Body of pancreas (tissue), 4 donors: ENCODE data around the gene PEX6. TPM values are rescaled to one million over a fixed set of nuclear protein-coding genes. Genes with fewer than 3 reads are reported as not detected.
A peak's percentile ranks its signal among the peaks of the same experiment; 100 is the strongest.

ENCODE experiments used
- ATAC-seq: fragments of 150-250 bp; one replicate; pipeline ENCODE4 v1.9.1; 2016
- DNase-seq, 4 donors: peaks; one replicate each; pipeline ENCODE4 v3.0.0-alpha.2; 2019
- H3K27ac ChIP-seq, 4 donors: fragments of 200-600 bp; sonication (generic); 1 replicate in 3 of 4; 2 replicates in 1 of 4; pipeline versions ENCODE4 v1.5.1 to v1.6.1; 2016 to 2019; ENCODE audit warnings: mild to moderate bottlenecking in 1 of 4, mixed read lengths in 1 of 4, moderate library complexity in 1 of 4
- H3K27me3 ChIP-seq, 2 donors: fragments of 200-600 bp; sonication (generic); one replicate each; pipeline ENCODE4 v1.6.0; 2016; ENCODE audit warnings: mild to moderate bottlenecking in 1 of 2
- H3K36me3 ChIP-seq, 2 donors: fragments of 200-600 bp; sonication (generic); replicated peaks in 1 of 2; 2 replicates each; pipeline ENCODE4 v1.5.1; 2016; ENCODE audit warnings: low read depth in 2 of 2; ENCODE audit not compliant: insufficient read depth in 1 of 2
- H3K4me1 ChIP-seq: fragments of 200-600 bp; sonication (generic); one replicate; pipeline ENCODE4 v1.6.0; 2016
- H3K4me3 ChIP-seq, 2 donors: fragments of 200-600 bp; sonication (generic); 1 replicate in 1 of 2; 2 replicates in 1 of 2; pipeline ENCODE4 v1.5.1; 2016 to 2019
- H3K9me3 ChIP-seq, 3 donors: fragments of 200-600 bp; sonication (generic); 1 replicate in 2 of 3; 2 replicates in 1 of 3; pipeline ENCODE4 v1.5.1; 2016
- CTCF ChIP-seq, 7 experiments: fragments of 450-650 bp in 4 of 7; fragments of 200-600 bp in 3 of 7; sonication (generic) in 3 of 7; IDR thresholded peaks; one replicate each; pipeline ENCODE4 v1.5.1; 2016 to 2019; ENCODE audit warnings: antibody characterized with exemption in 7 of 7
- POLR2A ChIP-seq, 3 donors: fragments of 450-650 bp; IDR thresholded peaks; one replicate each; pipeline ENCODE4 v1.6.1; 2016; ENCODE audit warnings: antibody characterized with exemption in 3 of 3, mild to moderate bottlenecking in 2 of 3
- WGBS, 2 donors: methylation state at CpG; one replicate each; pipeline ENCODE4 v1.1.5; 2017; 5-methylcytosine and 5-hydroxymethylcytosine counted together
- intact Hi-C: fragments of 100-400 bp; cut with DNase I; formaldehyde crosslinking; loops from one replicate; pipeline ENCODE4 v1.15.1; 2023
- total RNA-seq, 2 donors: library from RNA; depleted of rRNA; stranded (reverse); fragments of >200 nt; gene quantifications; one replicate each; pipeline ENCODE4 v1.1.0, GENCODE V29; 2016

Gene PEX6
- total RNA-seq, 2 donors from 2014 or later: 18.1 to 26.2 TPM

- intact Hi-C loops: no loop called here
- 70 to 77% methylated on average over 8 to 13 of the region's 13 CpGs for WGBS, 2 donors
- peak; percentile 49 to 74 (median 58) for DNase-seq
- peak overlapping the region; percentile 92 to 98 (median 95) for H3K27ac ChIP-seq
- peaks cover 0 to 14% of the 10 kb centered on the region in 2 donors for H3K36me3 ChIP-seq
- TF ChIP-seq CTCF (IDR thresholded peaks at IDR 0.05) (no peak), POLR2A (IDR thresholded peaks at IDR 0.05) (peak in 1 of 3 donors; percentile 3)
- H3K9me3 ChIP-seq: no peaks in the 10 kb centered on the region
- peaks cover 78% of the 10 kb centered on the region for H3K4me1 ChIP-seq
- H3K27me3 ChIP-seq: no peaks in the 10 kb centered on the region
- no peak for ATAC-seq
- no peak overlapping the region for H3K4me3 ChIP-seq
Observed at GRCh38 chr6:42937548-42938427, 41.2 kb downstream of the PEX6 start.

GRCh38 chr6:42936398-42936797 is 42.6 kb downstream of the PEX6 start:
- Histone ChIP-seq H3K36me3 (peaks cover 0 to 14% of the 10 kb centered on the region in 2 donors), H3K27me3 (no peaks in the 10 kb centered on the region), H3K4me1 (peaks cover 79% of the 10 kb centered on the region), H3K4me3 (no peak overlapping the region), H3K9me3 (no peaks in the 10 kb centered on the region), H3K27ac (peak overlapping the region; percentile 92 to 98 (median 95))
- ATAC-seq: no peak
- no peak for TF ChIP-seq CTCF (IDR thresholded peaks at IDR 0.05)
- TF ChIP-seq POLR2A (IDR thresholded peaks at IDR 0.05): no peak
- DNase-seq: no peak
- 85 to 88% methylated on average over 11 of the region's 11 CpGs for WGBS, 2 donors
- intact Hi-C loops: no loop called here

- TF ChIP-seq CTCF (IDR thresholded peaks at IDR 0.05) (no peak), POLR2A (IDR thresholded peaks at IDR 0.05) (no peak)
- Histone ChIP-seq H3K36me3 (peaks cover 0 to 14% of the 10 kb centered on the region in 2 donors), H3K4me3 (no peak overlapping the region), H3K4me1 (peaks cover 79% of the 10 kb centered on the region), H3K27ac (no peak overlapping the region), H3K9me3 (no peaks in the 10 kb centered on the region), H3K27me3 (no peaks in the 10 kb centered on the region)
- intact Hi-C loops: no loop called here
- 82 to 91% methylated on average over 6 to 7 of the region's 7 CpGs for whole genome bisulfite sequencing, 2 donors
- DNase-seq (no peak), ATAC-seq (no peak)
Observed at GRCh38 chr6:42935322-42935721, 43.7 kb downstream of the PEX6 start.

GRCh38 chr6:42933205-42933604 is 45.8 kb downstream of the PEX6 start:
- intact Hi-C loops: no loop called here

More at GRCh38 chr6:42933205-42933604, 45.8 kb downstream of the PEX6 start:
- Histone ChIP-seq H3K27ac (peak overlapping the region in 2 of 4 donors; percentile 6 to 35), H3K36me3 (peaks cover 0 to 14% of the 10 kb centered on the region in 2 donors), H3K27me3 (no peaks in the 10 kb centered on the region), H3K4me3 (no peak overlapping the region), H3K9me3 (no peaks in the 10 kb centered on the region), H3K4me1 (peaks cover 71% of the 10 kb centered on the region)
- WGBS, 2 donors: 45 to 49% methylated on average over 3 of the region's 3 CpGs
- ATAC-seq: no peak
- TF ChIP-seq POLR2A (IDR thresholded peaks at IDR 0.05) (no peak), CTCF (IDR thresholded peaks at IDR 0.05) (no peak)
- no peak for DNase-seq
